ENCODE measurements around the gene CSTPP1. TPM values are rescaled to one million over a fixed set of nuclear protein-coding genes. Genes with fewer than 3 reads are reported as not detected.

The CSTPP1 gene
- total and polyA plus RNA-seq, 2 of the 8 experiments (the other 6 are each of a cell fraction or from before 2014, with no cell fraction given): 24.2 to 28.7 TPM

- Histone ChIP-seq H3K4me2 (ENCODE audit: insufficient read depth in 1 of 2, low read depth in 2 of 2, low read length in 2 of 2) (no peak overlapping the region), H3K23ac (ENCODE audit: insufficient read length) (no peak overlapping the region), H2BK15ac (ENCODE audit: low read length) (no peak overlapping the region), H3K79me2 (ENCODE audit: control insufficient read depth in 1 of 2, insufficient read depth in 2 of 2, low read length in 2 of 2) (0 out of 4 replicates have a peak, but pooled peaks cover 0 to 2% of the 10 kb centered on the region in 2 experiments), H2BK12ac (ENCODE audit: low read depth, low read length) (no peak overlapping the region), H2BK20ac (ENCODE audit: low read length) (no peak overlapping the region), H4K8ac (ENCODE audit: extremely low read depth, insufficient read depth, low read length) (no peak overlapping the region), H3K4me1 (replicated peaks in 1 of 4; ENCODE audit: control insufficient read depth in 3 of 4, insufficient read depth in 4 of 4, low read length in 3 of 4) (peaks cover 9 to 15% (median 10%) of the 10 kb centered on the region in 4 experiments), H3K27me3 (replicated peaks in 1 of 4; ENCODE audit: control insufficient read depth in 3 of 4, extremely low read depth in 1 of 4, insufficient read depth in 3 of 4, low read length in 3 of 4) (no peaks in the 10 kb centered on the region), H2BK120ac (replicated peaks; ENCODE audit: low read depth, low read length) (no peak overlapping the region), H2AK5ac (ENCODE audit: low read depth, low read length) (no peak overlapping the region), H3K4ac (replicated peaks; ENCODE audit: insufficient read length, low read depth, low read length) (no peak overlapping the region), H3K9ac (replicated peaks in 1 of 4; ENCODE audit: extremely low read depth in 1 of 4, low read depth in 3 of 4, low read length in 3 of 4) (no peak overlapping the region), H4K5ac (ENCODE audit: insufficient read length, low read depth, low read length) (no peak overlapping the region), H3K4me3 (ENCODE audit: extremely low read depth in 1 of 4, insufficient read depth in 2 of 4, low read depth in 3 of 4, low read length in 4 of 4) (no peak overlapping the region), H3K23me2 (ENCODE audit: low read depth, low read length) (no peaks in the 10 kb centered on the region), H4K91ac (replicated peaks; ENCODE audit: insufficient read length, low read length) (no peak overlapping the region), H3K79me1 (ENCODE audit: low read depth, low read length) (peaks cover 6% of the 10 kb centered on the region), H4K20me1 (replicated peaks in 1 of 2; ENCODE audit: control insufficient read depth in 1 of 2, insufficient read depth in 2 of 2, low read length in 2 of 2) (peaks cover 0 to 2% of the 10 kb centered on the region in 2 experiments), H3K36me3 (ENCODE audit: control insufficient read depth in 2 of 4, insufficient read depth in 4 of 4, low read length in 3 of 4) (peaks cover 2 to 13% (median 11%) of the 10 kb centered on the region in 4 experiments; a peak in 6 of 8 replicates), H3K14ac (ENCODE audit: insufficient read length) (no peak overlapping the region), H3K56ac (replicated peaks; ENCODE audit: insufficient read length, low read depth, low read length) (no peak overlapping the region), H3K27ac (ENCODE audit: low read depth, low read length) (no peak overlapping the region), H3K9me3 (ENCODE audit: insufficient read depth in 2 of 2, low read depth in 1 of 2, low read length in 1 of 2) (peaks cover 4 to 8% of the 10 kb centered on the region in 2 experiments; a peak in 2 of 4 replicates), H3K18ac (ENCODE audit: extremely low read depth, low read length) (no peak overlapping the region), H2AFZ (ENCODE audit: low read length) (no peak overlapping the region), H2BK5ac (ENCODE audit: low read depth, low read length) (no peak overlapping the region)
- CTCF ChIA-PET (ENCODE audit: partially characterized antibody): interaction anchor here (0.6 to 7.5 kb wide), 4 partner anchors 46 to 261 kb away, joined by 3 to 44 read pairs (median 4); no protein-coding TSS in a partner anchor
- no peak for FAIRE-seq
- no peak for DNase-seq (ENCODE audit: low read depth in 1 of 2, low spot score in 2 of 2)
- POLR2A ChIA-PET (ENCODE audit: partially characterized antibody): interaction anchor here (1.1 to 1.8 kb wide), 3 partner anchors 12 to 262 kb away, joined by 3 to 8 read pairs (median 3); no protein-coding TSS in a partner anchor
- 100% methylated on average over 3 of the region's 3 CpGs; no CpG with 5 or more reads in 1 of the 2 experiments for WGBS, 2 experiments (ENCODE audit: extremely low coverage in 1 of 2, insufficient coverage in 1 of 2, insufficient read length in 1 of 2, insufficient replicate concordance in 2 of 2, low coverage in 1 of 2, low lambda C conversion rate in 2 of 2, missing lambda C conversion rate in 1 of 2)
- TF ChIP-seq EGR1 (IDR thresholded peaks at IDR 0.05; ENCODE audit: borderline replicate concordance, low read depth, low read length) (no peak), GTF2F1 (IDR thresholded peaks at IDR 0.05; ENCODE audit: borderline replicate concordance, low read depth, low read length) (no peak), CTBP2 (IDR thresholded peaks at IDR 0.05; ENCODE audit: borderline replicate concordance, insufficient read depth, insufficient read length, low read length) (no peak), POU5F1 (IDR thresholded peaks at IDR 0.05; ENCODE audit: low read depth, low read length) (no peak), KDM4A (IDR thresholded peaks at IDR 0.05; ENCODE audit: low read depth, low read length, severe bottlenecking) (no peak), SRF (IDR thresholded peaks at IDR 0.05; ENCODE audit: low read depth, low read length) (no peak), CEBPB (IDR thresholded peaks at IDR 0.05; ENCODE audit: low read depth, low read length) (no peak), YY1 (IDR thresholded peaks at IDR 0.05; ENCODE audit: low read depth, low read length) (no peak), BRCA1 (IDR thresholded peaks at IDR 0.05; ENCODE audit: low read depth, low read length) (no peak), CBX5 (IDR thresholded peaks at IDR 0.05; ENCODE audit: low read depth, low read length) (no peak), CREB1 (IDR thresholded peaks at IDR 0.05) (no peak), RFX5 (IDR thresholded peaks at IDR 0.05; ENCODE audit: borderline replicate concordance, low read depth, low read length) (no peak), CBX8 (IDR thresholded peaks at IDR 0.05; ENCODE audit: borderline replicate concordance, low read depth, low read length) (no peak)
Observed at GRCh38 chr11:46901156-46901555, 35.4 kb upstream of the CSTPP1 start.
